ENCODE results near the gene MRPL39.

Gene MRPL39

DNA sequence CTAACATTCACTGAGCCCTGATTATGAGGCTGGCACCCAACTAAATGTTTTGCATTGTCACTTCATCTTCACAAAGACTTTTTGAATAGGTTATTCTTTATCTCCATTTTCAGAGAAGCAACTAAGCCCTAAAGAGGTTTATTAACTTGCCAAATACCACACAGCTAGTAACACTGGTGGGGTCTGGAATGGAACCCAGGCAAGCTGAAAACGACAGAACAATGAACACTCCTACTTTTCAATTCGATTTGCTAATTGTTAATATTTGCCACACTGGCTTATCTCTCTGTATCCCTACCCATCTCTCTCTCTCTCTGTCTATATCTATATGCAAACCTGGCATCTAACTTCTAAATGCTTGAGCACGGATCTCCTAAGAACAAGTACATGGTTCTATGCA lies 40.6 kb downstream of the MRPL39 start:
- DNase-seq: no peak

DNA sequence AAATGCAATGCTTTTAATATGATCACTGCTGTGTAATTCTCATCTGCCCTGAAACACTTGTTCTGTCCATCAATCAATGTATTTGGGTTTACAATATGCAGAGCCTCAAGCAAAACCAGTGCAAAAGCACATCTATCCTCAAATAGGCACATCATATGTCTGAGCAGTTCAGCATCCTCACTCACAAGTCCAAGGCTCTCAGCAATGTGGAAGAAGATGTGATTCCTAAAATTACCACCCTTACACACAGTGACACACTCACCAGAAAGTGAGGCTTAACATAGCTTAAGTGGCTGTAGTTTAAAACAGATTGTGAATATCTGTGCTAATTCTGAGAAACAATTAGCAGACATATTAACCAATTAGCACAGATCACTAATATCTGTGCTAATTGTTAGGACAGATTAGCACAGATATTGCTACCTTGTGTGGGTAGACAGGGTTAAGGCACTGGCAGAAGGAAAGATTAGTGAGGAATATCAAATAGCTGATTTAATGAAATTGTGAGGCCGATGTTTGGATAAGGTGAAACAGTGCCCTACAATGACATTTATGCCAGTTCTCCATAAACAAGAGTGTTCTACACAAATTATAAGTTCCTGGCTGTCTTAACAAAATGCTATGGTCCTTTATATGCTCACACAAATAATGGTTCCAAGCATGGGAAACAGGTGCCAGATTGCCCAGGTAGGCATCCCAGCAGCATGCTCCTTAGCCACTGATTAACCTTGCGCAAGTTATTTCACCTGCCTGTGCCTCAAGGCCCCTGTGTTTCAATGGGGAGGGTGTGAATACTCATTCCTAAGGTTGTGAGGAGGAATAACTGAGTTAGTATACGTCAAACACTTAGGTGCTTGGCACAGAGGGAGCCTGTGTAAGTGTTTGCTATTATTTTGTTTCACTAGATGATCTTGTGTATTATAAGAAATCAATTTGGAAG lies 41.7 kb downstream of the MRPL39 start:
- DNase-seq: no peak

DNA sequence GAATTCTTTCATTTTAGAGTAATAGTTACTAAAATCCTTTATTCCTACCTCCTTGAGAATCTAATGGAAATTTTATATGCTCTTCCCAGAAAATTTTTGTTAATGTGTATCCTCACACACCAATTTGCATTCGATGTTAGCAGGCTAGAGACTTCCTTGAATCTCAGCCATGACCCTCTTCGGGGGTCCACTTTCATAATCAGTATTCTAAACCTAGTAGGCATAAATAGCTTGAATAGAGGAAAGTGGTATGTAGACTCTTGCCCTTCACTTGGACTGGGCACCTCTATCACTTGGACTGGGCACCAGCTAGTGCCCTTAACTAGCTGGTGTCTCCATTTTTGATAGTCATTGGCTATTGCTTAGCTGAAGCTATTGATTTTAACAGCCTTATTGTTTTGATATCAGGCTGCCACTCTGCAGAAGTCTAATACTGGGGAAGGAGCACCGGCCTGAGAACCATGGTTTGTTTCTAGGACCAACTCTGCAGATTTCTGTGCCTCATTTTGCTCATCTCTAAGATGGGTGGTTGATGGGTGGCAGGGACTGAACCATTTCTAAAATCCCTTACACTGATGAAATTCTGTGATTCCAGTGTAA lies 42.8 kb downstream of the MRPL39 start:
- no peak for DNase-seq

DNA sequence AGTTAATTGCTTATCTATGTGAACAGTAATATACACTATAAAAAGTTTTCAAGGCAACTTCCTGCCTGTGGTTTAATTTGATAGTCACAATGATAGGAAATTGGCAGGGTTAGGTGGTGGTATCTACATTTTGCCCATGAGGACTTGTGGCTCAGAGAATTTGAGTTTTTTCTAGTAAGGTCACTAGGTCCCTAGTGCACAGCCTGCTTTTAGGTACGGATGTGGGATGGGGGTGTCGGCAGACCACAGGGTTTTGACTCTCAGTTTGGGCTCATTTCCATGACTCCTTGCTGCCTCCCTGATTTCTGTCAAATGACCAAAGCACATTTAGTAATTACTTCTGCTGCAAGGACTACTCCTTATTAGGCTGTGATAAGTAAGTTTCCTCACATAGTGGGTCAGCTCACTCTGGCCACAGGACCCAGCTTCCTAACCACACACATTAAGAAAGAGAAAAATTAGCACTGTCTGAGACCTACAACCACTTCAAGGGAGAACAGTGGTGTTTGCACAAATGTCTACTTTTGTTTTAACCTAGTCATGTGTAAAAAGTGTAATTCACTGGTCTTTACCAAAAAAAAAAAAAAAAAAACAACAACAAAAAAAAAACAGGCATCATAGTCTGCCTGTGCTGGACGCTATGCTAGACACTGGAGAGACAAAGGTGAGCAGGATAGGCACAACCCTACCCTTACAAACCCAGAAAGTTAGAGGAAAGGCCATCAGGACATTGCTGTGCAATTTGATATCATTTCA lies 43.7 kb downstream of the MRPL39 start:
- no peak for DNase-seq

DNA sequence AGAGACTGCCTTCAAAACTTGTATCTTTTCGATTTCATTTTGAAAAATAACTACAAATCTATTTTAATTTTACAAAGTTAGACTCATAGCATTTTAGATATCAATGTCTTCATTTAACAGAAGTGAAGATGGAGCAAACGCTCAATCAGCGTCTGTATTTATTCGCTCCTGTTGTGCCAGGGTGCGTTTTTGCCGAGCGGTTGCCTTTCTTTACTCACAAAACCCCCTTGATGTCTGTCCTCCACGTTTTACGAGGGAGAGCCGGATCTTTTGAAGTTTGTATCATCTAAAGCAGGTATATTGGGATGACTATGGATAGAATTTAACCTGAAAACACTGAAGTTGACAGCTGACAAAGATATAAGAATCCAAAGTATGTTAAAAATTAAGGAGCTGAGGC lies 44.6 kb downstream of the MRPL39 start:
- no peak for DNase-seq

DNA sequence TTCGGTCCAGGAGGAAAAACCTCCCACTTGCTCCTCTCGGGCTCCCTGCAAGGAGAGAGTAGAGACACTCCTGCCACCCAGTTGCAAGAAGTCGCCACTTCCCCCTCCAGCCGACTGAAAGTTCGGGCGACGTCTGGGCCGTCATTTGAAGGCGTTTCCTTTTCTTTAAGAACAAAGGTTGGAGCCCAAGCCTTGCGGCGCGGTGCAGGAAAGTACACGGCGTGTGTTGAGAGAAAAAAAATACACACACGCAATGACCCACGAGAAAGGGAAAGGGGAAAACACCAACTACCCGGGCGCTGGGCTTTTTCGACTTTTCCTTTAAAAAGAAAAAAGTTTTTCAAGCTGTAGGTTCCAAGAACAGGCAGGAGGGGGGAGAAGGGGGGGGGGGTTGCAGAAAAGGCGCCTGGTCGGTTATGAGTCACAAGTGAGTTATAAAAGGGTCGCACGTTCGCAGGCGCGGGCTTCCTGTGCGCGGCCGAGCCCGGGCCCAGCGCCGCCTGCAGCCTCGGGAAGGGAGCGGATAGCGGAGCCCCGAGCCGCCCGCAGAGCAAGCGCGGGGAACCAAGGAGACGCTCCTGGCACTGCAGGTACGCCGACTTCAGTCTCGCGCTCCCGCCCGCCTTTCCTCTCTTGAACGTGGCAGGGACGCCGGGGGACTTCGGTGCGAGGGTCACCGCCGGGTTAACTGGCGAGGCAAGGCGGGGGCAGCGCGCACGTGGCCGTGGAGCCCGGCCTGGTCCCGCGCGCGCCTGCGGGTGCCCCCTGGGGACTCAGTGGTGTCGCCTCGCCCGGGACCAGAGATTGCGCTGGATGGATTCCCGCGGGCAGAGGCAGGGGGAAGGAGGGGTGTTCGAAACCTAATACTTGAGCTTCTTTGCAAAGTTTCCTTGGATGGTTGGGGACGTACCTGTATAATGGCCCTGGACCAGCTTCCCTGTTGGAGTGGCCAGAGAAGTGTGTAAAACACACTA lies 45.3 kb downstream of the MRPL39 start:
- DNase-seq: no peak

DNA sequence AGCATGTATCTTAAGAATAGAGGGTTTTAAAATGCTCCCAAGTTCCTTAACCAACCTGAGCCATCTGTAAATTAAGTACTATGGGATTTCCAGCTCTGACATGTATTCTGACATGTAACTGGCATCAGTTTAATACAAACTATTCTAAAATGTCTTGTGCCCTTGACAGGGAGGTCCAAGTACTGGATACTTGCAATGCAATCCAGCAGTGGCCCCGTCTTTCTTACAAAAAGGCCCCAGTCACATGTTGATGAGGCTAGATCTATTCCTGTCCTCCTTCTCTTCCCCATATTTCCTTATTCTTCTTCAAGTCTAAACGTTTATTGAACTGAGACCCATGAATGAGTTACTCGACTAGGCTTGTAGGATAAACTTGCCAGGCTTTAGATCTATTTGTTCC lies 46.4 kb downstream of the MRPL39 start:
- no peak for DNase-seq

DNA sequence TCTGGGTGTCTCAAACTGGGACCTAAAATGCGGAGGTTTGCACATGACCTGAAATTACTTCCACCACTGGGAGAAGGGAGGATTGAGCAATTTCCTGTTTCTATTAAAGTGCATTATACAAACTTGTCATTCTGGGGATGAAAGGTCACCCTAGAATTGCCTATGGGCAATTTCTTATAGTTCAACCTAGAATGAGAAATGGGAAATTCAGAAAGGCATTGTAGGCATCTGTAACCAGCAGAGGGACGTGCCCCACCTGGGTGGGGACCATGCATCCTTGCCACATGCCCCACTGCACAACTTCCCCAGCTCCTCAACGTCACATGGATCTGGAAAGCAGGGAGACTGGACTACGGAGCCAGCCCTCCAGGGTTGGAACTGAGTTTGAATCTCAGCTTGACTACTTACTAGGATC lies 47.0 kb downstream of the MRPL39 start:
- no peak for DNase-seq

DNA sequence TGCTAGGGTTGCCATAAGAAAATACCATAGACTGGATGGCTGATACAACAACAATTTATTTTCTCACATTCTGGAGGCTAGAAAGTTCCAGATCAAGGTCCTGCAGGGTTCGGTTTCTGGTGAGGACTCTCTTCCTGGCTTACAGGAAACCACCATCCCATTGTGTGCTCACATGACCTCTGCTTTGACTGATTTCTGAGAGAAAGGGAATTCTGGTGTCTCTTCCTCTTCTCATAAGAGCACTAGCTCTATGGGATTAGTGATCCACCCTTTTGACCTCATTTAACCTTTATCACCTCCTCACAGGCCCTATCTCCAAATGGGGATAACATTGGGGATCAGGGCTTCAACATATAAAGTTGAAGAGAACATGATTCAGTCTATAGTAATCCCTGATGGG lies 47.5 kb downstream of the MRPL39 start:
- DNase-seq: no peak

DNA sequence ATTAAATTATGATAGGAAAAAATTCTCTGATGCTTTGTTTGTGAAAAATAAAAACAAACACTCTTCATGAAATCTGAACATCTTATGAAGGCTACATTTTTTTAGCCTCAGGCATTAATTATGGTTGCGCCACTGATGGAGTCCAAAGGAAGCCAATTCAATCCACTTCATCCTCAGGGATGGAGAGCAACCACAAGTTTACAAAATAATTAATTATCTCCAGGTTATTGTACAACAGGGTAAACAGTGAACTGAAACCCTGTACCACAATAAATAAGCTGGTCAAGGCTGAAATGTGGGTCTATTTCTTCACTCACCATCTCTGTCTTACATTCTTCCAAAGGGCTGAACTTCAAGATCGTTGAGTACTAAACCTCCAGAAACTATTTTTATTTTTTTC lies 49.2 kb downstream of the MRPL39 start:
- no peak for DNase-seq

DNA sequence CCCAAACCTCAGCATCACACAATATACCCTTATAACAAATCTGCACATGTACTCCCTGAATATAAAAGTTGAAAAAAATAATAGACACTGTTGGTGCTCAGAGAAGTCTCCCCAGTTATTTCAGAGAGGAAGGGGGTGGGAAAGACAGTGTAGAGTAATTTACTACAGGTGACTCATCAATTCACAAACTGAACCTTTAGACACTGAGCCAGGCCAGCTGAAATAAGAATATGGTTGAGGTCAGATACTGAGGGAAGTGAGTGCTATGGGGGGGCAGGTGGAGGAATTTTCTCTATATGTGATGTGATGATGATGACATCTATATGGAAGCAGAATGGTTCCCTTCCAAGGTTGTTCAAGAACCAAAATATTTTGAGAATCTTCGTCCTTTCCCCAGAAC lies 50.1 kb downstream of the MRPL39 start:
- no peak for DNase-seq

DNA sequence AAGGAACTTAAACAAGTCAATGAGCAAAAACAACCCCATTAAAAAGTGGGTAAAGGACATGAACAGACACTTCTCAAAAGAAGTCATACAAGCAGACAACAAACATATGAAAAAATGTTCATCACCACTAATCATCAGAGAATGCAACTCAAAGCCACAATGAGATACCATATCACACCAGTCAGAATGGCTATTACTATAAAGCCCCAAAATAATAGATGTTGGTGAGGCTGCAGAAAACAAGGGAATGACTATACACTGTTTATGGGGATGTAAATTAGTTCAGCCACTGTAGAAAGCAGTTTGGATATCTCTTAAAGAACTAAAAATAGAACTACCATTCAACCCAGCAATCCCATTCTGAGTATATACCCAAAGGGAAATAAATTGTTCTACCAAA lies 51.2 kb downstream of the MRPL39 start:
- DNase-seq: no peak

DNA sequence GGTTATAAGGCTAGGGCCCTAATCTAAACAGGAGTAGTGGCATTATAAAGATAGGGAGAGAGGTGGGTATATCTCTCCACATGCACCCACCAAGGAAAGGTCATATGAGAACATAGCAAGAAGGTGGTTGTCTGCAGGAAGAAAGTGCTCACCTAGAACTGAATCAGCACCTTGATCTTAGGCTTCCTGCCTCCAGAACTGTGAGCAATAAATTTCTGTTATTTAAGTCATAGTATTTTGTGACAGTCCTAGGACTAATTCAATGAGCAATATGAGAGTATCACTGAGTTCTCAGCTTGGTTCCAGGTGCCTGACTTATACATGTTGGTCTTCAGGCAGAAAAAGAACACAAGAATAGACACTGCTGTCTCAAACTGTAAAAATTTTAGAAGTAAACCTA lies 51.8 kb downstream of the MRPL39 start:
- no peak for DNase-seq

DNA sequence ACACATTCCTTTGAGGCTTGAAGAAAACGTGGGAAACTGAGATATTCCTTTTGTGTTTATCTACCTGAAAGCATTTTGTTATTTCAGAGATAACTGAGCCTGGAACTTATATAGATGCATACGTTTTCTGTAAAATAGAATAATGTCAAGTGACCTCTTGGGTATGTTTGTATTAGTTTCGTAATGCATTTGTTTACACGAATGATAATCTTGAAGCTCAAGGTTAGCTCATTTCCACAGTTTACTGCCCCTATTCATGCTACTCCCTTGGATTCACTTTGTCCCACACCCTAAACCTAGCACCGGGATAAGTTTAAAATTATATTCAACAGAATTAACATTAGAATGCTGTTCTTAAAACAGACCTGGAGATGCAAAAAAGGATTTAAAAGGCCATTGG lies 54.4 kb downstream of the MRPL39 start:
- DNase-seq: no peak

DNA sequence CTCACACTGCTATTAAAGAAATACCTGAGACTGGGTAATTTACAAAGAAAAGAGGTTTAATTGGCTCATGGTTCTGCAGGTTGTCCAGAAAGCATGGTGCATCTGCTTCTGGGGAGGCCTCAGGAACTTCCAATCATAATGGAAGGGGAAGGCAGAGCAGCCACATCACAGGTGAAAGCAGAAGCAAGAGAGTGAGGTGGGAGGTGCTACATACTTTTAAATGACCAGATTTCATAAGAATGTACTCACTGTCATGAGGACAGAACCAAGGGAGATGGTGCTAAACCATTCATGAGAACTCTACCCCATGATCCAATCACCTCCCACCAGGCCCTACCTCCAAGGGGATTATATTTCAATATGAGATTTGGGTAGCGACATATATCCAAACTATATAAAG lies 55.7 kb downstream of the MRPL39 start:
- no peak for DNase-seq

DNA sequence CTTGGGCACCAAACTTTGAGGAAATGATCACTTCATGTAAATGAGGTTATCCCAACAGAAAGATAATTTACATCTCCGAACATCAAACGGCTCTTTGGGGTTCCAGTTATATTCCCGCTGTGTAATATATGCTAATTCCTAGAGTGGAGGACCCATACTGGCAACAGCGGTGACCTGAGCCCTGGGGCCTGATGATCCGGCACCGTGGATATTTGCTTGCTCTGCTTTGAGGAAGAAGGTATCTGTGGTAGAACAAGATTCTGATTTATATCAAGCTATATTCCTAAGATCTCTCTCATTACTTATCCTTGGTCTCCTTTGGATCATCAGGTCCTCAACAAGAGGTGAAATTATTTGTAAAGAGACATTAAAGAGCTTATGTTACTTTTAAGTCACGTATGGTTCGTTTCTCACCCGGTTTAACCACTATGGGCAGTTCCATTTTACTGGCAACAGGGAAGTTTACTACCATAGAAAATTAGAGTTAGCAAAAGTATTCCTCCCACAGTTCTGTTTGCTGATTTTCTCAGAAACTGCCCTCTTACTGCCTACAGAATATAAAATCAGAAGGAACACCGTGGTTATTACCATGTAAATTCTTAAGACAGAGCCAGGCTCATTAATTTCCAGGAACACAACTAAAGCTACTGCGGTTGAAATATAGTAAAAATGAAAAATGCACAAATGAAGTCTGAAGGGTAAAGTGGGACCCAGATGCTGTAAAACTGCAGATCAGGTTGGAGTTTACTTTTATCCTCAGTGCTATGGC lies 56.7 kb downstream of the MRPL39 start:
- DNase-seq: no peak

DNA sequence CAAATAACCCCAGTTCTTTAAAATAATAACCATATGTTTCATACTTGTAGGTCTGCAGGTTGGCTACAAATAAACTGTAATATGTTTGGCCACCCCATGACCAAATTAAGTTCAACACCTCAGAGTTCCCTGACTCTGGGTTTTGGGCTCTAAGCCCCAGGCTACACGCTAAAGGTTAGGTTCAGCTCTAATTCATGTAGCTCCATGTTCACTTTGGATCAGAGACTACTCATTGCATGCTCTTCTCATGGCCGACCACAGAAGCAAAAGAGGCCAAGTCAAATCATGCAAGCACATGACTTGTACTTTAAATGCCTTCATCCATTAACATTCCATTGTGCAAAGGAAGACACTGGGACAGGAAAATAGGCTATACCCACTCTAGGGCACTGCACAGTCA lies 66.2 kb downstream of the MRPL39 start:
- DNase-seq: no peak

DNA sequence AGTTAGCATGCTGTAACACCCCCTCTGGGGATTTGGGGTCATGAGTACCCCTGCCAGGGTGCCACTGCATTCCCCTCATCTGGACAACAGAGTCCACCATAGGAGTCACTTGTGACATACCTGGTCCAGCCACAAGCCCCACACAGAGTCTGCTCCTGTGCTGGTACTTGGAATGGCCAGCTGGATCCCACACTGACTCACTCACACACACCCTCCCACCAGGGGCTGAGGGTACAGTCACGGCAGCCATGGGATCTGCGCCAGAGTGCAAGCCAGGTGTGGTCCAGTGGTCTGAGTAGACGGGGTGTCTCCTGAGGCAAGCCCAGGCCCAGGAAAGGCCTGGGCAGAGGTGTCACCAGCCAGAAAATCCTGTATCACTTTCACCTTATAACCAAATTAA lies 67.7 kb downstream of the MRPL39 start:
- DNase-seq: no peak

DNA sequence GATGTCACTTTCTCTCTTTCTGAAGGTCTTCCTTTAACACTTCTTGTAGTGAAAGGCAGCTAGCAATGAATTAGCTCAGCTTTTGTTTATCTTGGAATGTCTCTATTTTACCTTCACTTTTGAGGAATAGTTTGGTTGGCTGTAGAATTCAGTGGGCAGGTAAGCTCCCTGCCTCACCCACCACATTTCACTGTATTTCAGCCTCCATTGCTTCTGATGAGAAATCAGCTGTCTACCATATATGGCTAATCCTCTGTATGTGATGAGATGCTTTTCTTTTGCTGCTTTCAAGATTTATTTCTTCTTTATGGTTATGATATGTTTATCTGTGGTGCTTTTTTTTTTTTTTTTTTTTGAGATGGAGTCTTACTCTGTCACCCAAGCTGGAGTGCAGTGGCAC lies 70.1 kb downstream of the MRPL39 start:
- no peak for DNase-seq

DNA sequence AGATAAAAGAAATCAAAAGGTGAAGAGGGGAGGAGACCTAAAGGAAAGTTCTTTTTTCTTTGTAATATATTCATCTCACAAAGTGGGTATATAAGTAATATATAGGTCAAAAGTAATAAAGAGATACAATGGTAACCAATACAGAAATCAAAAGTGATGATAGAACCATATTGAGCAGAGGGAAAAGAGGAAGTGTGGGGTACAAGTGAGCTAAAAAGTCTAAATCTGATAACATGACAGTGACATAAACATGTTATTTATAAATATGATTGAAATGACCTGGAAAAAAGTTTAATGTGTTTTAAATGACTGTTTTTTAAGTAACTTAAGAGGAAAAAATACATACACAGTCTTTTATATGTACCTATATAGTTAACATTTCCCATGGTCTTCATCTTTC lies 70.5 kb downstream of the MRPL39 start:
- DNase-seq: no peak

DNA sequence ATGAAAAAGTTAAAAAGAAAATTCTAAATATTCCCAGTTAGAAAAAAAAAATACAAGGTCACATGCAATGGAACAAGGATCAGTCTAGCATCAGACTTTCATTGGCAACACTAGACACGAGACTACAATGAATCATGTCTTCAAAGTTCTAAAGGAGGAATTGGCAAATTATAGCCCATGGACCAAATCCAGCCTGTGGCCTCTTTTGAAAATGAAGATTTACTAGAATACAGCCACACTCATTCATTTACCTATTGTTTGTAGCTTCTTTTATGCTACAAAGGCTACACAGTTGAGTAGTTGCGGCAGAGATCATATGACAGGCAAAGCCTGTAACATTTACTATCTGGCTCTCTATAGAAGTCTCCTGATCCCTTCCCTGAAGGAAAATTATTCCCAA lies 71.4 kb downstream of the MRPL39 start:
- DNase-seq: no peak
